ENCODE measurements around the gene SELENOW. TPM values are rescaled to one million over a fixed set of nuclear protein-coding genes. Genes with fewer than 3 reads are reported as not detected.
"Not testable (repeated sequence)": the region's sequence is repeated elsewhere in the genome, so short reads cannot be mapped to it uniquely, and the experiment has no call there.

SELENOW gene
- total RNA-seq, 1 donor, result 154 TPM

- no peak overlapping the region for H3K4me3 ChIP-seq (ENCODE audit: low read depth, low read length)
- TF ChIP-seq CTCF (IDR thresholded peaks at IDR 0.05; ENCODE audit: insufficient read depth, low read length), result no peak
- DNase-seq (ENCODE audit: low read depth), result no peak
Observed at GRCh38 chr19:47806435-47806834, 27.9 kb downstream of the SELENOW start.

GRCh38 chr19:47813304-47813994, 34.9 kb downstream of the SELENOW start:
- H3K4me3 ChIP-seq (ENCODE audit: low read depth, low read length), result no peak overlapping the region
- DNase-seq (ENCODE audit: low read depth), result peak; percentile 39
- peak; percentile 71 for TF ChIP-seq CTCF (IDR thresholded peaks at IDR 0.05; ENCODE audit: insufficient read depth, low read length)

GRCh38 chr19:47813995-47814328, 35.5 kb downstream of the SELENOW start:
- TF ChIP-seq CTCF (IDR thresholded peaks at IDR 0.05; ENCODE audit: insufficient read depth, low read length), result no peak

GRCh38 chr19:47816270-47816669, 37.8 kb downstream of the SELENOW start:
- not testable (repeated sequence) for DNase-seq (ENCODE audit: low read depth); H3K4me3 ChIP-seq (ENCODE audit: low read depth, low read length)

More at GRCh38 chr19:47813995-47814328, 35.5 kb downstream of the SELENOW start:
- H3K4me3 ChIP-seq (ENCODE audit: low read depth, low read length), result no peak overlapping the region
- DNase-seq (ENCODE audit: low read depth), result no peak

- not testable (repeated sequence) for DNase-seq (ENCODE audit: low read depth); H3K4me3 ChIP-seq (ENCODE audit: low read depth, low read length)
Observed at GRCh38 chr19:47818221-47818620, 39.7 kb downstream of the SELENOW start.

GRCh38 chr19:47819858-47820257, 41.4 kb downstream of the SELENOW start:
- no peak overlapping the region for H3K4me3 ChIP-seq (ENCODE audit: low read depth, low read length)
- DNase-seq (ENCODE audit: low read depth), result no peak
- no peak for TF ChIP-seq CTCF (IDR thresholded peaks at IDR 0.05; ENCODE audit: insufficient read depth, low read length)

- H3K4me3 ChIP-seq (ENCODE audit: low read depth, low read length), result no peak overlapping the region
- no peak for TF ChIP-seq CTCF (IDR thresholded peaks at IDR 0.05; ENCODE audit: insufficient read depth, low read length)
- DNase-seq (ENCODE audit: low read depth), result no peak
Observed at GRCh38 chr19:47820410-47820809, 41.9 kb downstream of the SELENOW start.

GRCh38 chr19:47821460-47822020, 43.0 kb downstream of the SELENOW start, which contains the start of gene CRX:
Gene CRX (plus strand): TSS chr19:47821937. CDS start chr19:47834444, 12,507 bp downstream.
- no peak within 1 kb of the TSS for H3K4me3 ChIP-seq (ENCODE audit: low read depth, low read length)
- no peak for TF ChIP-seq CTCF (IDR thresholded peaks at IDR 0.05; ENCODE audit: insufficient read depth, low read length)
- DNase-seq (ENCODE audit: low read depth), result no peak

Measured in fibroblast of the aortic adventitia (primary cell).